GM12801 (cell line): Measurements from ENCODE around the gene ANKFN1.

Experiments used
- TF ChIP-seq, protein P1 (sequence below): IDR thresholded peaks from one replicate; pipeline ENCODE4 v1.5.1; 2011; ENCODE audit warnings: control low read depth; ENCODE audit not compliant: insufficient read length; ENCODE audit errors: extremely low read depth

Gene ANKFN1

DNA sequence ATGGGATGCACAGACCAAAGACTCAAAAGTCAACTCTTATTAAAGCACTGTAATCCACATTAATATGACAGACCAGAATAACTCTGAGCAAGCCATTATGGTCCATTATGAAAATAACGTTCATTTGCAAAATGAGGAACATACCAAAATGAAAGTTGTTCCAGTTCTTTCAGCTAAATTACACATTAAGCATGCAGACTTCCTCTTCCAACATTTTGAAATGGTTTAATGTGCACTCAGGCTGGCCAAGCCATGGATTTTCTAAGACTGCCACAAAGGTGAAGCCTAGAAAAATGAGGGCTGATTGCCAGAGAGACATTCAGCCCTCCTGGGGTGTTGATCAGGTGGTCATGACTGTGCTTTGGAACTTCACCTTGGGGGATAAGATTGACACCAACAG lies 383.5 kb downstream of the ANKFN1 start:
- TF ChIP-seq, protein P1, sequence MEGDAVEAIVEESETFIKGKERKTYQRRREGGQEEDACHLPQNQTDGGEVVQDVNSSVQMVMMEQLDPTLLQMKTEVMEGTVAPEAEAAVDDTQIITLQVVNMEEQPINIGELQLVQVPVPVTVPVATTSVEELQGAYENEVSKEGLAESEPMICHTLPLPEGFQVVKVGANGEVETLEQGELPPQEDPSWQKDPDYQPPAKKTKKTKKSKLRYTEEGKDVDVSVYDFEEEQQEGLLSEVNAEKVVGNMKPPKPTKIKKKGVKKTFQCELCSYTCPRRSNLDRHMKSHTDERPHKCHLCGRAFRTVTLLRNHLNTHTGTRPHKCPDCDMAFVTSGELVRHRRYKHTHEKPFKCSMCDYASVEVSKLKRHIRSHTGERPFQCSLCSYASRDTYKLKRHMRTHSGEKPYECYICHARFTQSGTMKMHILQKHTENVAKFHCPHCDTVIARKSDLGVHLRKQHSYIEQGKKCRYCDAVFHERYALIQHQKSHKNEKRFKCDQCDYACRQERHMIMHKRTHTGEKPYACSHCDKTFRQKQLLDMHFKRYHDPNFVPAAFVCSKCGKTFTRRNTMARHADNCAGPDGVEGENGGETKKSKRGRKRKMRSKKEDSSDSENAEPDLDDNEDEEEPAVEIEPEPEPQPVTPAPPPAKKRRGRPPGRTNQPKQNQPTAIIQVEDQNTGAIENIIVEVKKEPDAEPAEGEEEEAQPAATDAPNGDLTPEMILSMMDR: no peak

DNA sequence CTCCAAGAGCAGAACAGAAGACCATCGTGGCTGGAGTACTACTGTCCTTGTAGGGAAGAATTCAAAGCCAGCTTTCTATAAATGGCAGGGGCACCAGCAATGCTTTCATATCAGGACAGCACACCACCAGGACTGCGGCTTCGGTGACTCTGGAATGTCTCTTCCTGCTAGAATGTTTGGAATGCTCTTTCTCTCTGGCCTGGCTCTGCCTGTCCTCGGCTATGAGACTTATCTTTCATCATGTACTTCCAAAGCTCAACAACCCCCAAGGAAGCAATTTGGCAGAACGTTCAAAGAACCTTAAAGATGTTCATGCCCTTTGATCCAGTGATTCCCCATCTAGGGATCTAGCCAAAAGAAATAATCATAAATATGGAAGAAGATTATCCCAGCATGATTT lies 387.6 kb downstream of the ANKFN1 start:
- TF ChIP-seq, protein P1: no peak

DNA sequence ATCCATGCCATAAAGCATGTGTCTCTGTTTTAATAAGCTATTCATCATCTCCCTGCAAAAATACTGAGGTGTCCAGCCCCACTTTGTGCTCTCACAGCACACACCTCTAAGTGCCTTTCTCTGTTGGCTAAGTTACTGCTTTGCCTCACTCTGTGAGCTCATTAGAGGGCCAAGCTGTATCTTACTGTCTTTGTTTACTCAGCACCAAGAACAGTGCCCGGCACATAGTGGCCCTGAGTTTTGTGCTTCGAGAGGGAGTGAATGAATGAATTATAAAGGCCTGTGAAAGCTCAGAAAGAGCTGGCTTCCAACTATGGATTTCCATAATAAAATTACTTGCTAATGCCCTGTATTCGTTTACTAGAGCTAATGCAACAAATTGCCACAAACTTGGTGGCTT lies 390.0 kb downstream of the ANKFN1 start:
- TF ChIP-seq, protein P1: no peak

DNA sequence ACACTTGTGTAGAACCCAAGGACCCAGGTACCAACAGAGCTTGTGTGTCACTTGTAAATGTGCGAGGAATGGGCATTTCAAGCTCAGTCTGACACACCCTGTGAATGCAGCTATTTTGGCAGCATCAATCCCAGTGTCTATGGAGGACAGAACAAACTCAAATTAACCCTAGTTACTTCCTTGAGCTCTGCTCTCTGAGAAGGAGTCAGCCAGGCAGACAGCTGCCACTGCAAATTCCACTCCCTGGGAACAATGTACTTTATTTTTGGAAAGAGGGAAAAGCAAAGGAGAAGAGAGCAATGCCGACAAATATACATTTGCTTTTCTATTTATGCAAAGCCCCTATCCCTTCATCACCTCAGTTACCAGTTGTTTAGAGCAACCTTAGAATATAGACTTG lies 391.8 kb downstream of the ANKFN1 start:
- TF ChIP-seq, protein P1: no peak

DNA sequence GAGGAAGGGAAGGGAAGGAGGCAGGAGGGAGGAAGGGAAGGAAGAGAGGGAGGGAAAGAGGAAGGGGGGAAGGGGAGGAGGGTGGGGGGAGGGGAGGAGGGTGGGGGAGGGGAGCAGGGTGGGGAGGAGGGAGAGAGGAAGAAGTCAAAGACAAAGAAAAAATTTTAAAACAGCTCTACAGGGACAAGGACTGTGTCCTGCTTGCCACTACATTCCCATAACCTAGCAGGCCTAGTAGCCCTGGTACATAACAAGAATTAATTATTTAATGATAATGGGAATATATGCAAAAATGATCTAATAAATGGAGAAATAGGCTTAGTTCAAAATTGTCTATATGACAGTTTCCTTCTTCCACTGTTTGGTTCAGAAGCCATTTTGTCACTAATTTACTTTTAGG lies 392.7 kb downstream of the ANKFN1 start:
- TF ChIP-seq, protein P1: no peak

DNA sequence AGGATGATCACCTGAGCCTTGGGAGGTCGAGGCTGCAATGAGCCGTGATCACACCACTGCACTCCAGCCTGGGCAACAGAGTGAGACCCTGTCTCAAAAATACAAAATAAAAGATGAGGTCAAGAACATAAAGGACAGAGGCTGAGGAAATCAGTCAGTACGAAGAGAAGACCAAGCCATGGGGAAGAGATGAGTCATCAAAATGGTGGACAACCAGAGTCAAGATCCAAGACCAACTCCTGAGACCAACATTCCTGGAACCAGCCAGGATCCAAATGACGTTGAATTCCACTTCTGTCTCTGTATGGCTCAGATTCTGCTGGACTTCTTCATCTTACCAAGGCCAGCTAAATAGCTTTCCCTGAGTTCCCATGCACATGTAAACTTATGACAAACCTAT lies 395.4 kb downstream of the ANKFN1 start:
- TF ChIP-seq, protein P1: no peak

DNA sequence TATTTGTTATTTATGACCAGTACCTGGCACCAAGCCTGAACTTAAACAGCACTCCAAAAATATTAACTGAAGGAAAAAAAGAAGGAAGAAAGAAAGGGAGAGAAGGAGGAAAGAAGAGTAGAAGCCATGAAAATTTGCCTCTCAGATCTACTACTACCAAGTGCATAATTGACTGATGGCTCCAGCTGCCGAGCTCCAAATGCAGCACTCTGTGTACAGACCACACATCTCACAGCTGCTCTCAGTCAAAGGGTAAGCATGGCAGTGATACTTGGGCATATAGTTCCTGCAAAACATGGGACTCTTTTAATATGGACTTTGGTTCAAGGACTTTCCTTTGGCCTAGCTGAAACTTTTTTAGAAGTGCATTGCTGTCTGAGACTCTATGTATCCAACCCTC lies 396.2 kb downstream of the ANKFN1 start:
- TF ChIP-seq, protein P1: no peak

DNA sequence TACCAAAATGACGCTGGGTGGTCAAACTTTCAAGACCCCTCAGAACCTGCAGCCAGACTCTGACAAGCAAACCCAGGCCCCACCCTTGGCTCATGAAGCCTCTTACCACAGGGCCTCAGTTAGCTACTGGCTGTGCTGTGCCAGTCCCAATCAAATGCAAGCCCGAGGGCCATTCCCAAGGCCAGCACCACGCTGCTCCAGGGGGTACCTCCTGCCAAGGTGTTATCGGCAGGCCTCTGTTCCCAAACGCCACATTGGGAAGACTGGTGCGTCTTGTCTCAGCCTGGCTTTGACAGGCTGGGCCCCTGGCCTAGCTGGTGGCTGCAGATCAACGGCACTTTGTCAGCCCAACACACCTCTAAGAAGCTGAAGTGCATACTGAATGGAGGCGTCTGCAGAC lies 404.4 kb downstream of the ANKFN1 start:
- TF ChIP-seq, protein P1: no peak
